ENCODE measurements around the gene EML4.

Gene EML4

DNA sequence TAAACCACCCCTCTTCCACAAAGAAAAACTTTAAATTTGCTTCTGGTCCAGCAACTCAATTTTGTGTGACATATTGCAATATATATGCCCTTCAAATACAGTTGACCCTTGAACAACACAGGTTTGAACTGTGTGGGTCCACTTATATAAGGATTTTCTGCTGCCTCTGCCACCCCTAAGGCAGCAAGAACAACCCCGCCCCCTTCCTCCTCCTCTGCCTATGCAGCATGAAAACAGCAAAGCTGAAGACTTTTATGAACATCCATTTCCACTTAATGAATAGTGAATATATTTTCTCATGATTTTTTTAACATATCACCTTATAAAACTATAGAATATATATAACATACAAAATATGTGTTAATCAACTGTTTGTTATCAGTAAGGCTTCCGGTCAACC lies 58.3 kb downstream of the EML4 start:
- no peak for DNase-seq

DNA sequence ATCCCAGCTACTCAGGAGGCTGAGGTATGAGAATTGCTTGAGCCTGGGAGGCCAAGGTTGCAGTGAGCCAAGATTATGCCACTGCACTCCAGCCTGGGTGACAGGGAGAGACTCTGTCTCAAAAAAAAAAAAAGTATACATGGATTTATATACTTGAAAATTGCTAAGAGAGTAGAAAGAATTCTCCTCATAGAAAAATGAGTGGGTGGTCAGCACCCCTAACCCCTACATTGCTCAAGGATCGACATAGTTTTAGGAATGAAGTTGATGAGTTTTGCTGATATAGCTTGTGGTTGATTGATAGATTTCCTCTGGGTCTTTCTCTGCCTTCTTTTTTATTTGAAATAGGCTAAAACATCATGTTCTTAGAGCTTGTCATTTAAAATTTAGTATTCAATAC lies 58.9 kb downstream of the EML4 start:
- no peak for DNase-seq

DNA sequence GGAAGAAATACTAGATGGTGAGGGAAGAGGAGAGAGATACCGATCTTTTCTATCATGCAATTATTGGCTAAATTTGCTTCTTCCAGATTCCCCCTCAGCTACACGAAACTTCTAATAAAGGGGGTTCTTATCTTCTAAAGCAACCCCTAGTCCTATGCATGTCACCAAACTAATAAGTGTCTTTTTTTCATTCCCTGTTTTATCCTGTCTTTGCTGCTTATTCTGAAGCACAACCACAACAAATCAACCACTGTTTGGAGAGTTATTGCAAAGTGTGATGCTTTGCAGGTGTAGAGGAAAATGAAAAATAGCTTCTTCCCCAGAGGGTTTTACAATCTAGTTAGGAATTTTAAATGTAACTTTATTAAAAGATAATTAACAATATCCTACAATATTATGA lies 60.8 kb downstream of the EML4 start:
- DNase-seq = no peak

DNA sequence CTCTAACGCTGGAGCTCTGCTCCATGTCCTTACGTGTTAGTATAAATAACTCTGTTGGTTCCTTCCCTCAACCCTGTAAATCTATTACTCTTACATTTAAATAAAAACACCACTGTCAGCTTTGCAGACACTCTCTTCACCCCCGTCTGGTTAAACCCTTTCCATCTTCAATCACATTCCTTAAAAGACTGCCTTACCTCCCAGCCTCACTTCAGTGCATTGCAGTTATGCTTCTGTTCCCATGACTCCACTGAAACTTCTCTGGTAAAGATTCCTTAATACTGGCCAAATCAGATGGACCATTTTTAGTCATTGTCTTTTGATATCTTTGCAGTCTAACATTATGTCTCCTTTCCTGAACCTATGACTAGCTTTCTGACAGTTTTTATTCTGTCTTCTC lies 61.7 kb downstream of the EML4 start:
- no peak for DNase-seq

DNA sequence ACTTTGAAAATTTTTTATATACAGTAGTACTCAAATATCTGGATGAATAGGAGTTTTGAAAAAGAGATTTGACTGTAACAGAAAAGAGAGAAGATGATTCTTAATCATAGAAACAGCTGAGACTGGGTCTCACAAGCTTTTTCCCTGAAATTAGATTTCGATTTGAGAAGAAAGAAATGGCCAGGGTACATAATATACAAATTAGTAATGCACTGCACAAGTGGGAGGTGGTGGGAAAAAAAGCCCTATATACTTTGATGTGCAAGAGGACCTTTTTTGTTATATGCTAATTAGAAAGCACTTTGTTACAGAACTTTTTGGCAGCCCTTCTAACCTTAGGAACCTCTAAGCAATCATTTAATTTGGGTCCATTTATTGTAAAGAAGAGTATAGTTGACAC lies 62.9 kb downstream of the EML4 start:
- DNase-seq = no peak

DNA sequence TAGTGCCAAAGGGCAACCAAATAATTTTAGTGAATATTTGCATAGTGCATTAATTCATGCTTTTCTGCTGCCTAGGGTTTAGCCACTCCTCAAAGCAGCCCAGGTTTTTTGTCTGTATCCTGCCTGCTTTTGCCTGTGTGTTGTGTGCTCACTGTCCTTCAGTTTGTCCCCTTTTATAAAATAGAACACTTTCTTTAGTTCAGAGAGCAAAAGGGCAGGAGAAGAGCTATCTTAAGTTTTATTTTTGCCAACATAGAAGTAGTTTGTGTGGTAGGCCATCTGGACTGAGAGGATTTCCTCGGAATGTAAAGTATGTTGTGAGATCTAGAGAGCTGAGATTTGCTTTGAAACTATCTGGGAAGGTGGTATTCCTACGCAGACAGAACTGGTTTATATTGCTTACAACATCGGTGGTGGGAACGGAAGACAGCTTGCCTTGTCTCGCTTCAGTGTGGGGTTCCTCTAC lies 64.9 kb downstream of the EML4 start:
- no peak for DNase-seq

DNA sequence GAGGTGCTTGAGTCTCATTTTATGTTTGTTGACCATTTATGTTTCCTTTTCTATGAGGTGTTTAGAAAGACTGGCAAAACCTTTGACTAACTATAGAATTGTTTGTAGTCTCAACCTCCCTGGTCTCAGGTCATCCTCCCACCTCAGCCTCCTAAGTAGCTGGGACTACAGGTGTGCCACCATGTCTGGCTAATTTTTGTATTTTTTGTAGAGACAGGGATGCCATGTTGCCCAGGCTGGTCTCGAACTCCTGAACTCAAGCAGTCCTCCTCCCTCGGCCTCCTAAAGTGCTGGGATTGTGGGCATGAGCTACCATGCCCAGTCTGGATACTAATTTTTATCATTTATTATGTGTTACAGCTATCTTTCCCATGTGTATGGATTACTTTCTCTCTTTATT lies 67.8 kb downstream of the EML4 start:
- no peak for DNase-seq

DNA sequence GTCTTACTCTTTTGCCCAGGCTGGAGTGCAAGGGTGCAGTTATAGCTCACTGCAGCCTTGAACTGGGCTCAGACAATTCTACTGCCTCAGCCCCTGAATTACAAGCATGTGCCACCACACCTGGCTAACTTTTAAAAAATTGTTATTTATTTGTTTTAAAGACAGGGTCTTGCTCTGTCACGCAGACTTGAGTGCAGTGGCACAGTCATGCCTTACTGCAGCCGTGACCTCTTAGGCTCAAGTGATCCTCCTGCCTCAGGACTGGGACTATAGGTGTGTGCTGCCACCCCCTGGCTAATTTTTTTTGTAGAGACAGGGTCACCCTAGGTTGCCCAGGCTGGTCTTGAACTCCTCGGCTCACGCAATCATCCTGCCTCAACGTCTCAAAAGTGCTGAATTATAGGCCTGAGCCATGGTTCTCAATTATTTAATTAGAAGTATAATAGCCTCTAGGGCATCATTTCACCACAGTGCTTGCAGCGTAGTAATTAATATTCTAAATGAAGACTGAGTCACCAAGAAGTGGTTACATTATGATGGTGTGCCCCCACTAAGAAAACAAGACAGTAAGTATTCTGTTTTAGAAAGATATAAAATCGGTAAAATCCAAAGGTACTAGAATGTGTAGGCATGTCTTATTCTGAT lies 69.6 kb downstream of the EML4 start:
- DNase-seq = peak; percentile 26

DNA sequence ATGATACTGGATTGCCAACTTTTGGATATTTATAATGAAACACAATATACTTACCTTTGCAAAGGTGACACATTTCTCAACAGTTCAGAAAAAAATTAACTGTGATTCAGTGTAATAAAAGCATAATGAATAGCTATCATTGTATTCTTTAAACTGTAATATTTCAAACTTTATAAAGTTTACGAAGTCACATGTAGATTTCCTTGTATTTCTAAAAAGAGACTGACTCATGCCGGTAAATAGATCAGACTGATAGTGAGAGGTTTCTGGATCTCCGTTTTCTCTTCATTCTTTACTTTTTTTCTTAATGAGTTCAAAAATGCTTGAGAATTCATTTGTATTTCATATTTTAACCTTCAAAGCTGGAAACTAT lies 70.1 kb downstream of the EML4 start:
- no peak for DNase-seq

DNA sequence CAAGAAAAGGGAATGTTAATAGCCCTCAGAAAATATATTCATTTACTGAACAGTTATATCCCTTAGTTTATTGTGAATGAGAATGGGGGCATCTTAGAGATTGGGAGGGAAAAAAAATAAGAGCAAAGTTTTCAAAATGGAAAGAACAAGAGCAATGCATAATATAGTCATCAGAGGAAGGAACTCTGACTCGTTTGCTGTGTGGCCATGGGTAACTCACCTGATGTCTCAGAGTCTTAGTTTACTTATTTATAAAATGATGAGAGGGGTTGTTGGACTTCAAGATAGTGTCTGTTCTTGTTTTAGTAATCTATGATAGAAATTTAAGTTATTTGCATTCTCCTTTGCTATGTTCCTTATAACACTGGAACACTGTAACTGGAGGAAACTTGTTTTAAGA lies 70.7 kb downstream of the EML4 start:
- DNase-seq = no peak

DNA sequence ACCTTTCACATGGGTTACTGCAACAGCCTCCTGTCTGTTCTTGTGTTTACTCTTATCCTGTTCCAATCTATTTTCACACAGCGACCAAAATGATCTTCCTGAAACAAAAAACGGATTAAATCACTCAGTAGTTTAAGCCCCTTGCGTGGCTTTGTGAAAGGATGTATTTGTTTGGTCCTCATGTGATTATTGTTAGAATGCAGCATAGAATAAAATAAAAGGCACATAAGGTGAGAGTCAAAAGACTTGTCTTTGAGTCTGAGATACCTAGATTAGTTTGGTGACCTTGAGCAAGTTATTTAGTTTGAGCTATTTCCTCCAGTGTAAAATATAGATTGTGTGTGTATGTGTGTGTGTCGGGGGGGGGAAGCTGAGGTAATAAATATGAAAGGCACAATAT lies 72.4 kb downstream of the EML4 start:
- no peak for DNase-seq

DNA sequence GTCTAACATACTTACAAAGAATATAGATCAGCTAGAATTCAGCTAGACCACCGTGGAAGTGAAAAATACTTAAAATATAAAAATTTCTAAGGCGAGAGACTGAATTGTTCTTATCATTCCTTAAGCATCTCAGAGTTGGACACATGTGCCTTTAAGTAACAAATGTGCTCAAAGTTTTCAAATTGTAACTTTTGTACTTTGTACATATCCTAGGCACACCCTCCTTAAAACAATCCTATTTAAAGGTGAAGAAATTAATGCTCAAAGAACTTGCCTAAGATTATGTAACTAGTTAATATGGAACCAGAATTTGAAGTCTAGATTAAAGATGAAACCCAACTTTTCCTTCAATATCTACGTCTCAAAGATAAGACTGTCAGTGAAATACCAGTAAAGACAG lies 74.1 kb downstream of the EML4 start:
- DNase-seq = no peak

DNA sequence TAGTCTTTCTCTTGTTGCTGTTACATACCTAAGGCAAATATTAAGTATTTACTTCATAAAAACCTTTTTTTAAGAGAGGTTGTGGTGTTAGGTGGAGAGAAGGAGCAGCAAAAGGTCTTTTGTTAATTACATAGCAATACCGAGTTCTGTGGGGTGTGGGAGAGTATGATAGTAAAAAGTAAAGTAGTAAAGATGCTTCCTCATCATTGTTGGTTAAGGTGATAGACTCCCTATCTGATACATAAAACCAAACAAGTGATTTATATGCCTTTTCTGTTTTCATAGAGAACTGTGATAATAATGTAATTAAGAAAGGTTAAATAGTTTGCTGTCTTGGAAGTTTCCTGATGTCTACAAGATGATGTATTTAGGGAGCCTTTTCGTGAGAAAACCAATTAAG lies 75.4 kb downstream of the EML4 start:
- no peak for DNase-seq

DNA sequence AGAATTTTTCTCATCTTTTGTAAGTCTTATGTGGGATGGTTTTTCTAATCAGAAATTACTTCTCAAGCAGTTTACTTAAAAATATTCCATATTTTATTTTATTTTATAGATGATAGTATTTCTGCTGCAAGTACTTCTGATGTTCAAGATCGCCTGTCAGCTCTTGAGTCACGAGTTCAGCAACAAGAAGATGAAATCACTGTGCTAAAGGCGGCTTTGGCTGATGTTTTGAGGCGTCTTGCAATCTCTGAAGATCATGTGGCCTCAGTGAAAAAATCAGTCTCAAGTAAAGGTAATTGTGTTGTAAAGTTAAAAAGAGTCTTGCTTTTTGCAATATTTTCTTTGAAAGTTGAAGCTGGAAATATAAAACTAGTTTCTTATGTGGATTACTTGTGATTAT lies 76.2 kb downstream of the EML4 start:
- no peak for DNase-seq

DNA sequence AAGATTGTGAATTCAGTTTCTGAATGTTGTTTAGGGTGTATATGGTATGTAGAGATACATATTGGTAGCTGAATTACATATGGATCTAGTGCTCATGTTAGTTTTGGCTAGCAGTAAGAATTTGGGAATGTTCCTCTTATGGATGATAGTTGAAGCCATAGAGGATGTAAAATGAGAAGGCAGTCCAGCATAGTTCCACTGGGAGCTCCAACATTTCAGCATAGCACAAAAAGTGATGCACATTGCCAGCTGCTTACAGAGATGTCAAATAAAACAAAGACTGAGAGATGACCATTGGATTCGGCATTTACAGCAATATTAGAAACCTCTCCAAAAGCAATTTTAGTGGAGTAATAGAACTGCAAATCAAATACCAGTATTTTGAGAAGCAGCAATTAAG lies 77.4 kb downstream of the EML4 start:
- DNase-seq = no peak

DNA sequence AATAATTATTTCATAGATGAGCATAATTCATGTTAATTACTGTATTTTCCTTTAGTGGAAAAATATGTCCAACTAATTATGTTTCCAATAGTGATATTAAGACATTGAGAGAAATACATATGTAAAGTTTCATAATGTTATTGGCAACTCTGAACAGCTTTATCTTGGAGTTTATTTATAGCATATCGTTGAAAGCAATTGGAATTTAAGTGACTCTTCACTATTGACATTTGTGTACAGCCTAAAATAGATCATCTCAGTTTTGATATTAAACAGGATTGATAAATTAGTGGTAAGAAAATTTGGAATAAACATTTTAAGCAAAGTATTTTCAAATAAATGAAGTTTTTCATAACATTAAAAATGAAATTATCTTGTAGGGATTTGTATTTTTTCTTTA lies 79.7 kb downstream of the EML4 start:
- DNase-seq = no peak

DNA sequence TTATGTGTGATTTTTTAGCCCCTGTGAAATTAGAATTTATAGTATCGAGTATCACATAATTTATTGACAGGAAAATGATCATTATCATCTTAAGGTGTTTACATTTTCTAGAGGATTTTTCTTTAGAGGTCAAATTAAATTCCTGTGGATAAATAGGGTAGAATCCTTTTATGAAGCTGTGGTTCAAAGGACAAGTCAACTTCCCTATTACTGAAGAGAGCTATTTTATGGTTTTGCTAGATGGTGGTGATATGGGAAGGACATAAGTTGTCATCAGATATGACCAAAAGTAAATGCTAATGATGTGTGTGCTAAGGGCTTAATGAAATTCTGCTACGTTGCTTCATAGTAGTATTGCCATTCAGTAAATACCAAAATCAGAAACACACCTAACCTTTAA lies 80.1 kb downstream of the EML4 start:
- DNase-seq = peak; percentile 9

DNA sequence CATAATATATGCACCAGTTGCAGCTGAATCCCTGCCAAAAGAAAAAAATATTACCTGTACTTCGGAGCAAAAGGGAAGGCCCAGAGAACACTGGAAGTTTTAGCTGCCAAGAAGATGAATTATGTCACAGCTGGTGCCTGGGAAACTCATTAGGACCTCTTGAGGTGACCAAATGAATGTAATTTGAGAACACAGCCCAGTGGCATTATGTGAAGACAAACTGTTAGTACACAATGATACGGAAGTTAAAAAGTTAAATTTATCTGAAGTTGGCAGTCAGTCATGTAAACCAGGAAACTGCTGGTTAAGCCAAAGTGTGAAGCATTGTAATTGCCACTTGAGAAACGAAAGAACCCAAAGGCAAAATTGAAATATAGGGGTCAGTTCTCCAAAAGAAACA lies 80.7 kb downstream of the EML4 start:
- peak; percentile 74 for DNase-seq

DNA sequence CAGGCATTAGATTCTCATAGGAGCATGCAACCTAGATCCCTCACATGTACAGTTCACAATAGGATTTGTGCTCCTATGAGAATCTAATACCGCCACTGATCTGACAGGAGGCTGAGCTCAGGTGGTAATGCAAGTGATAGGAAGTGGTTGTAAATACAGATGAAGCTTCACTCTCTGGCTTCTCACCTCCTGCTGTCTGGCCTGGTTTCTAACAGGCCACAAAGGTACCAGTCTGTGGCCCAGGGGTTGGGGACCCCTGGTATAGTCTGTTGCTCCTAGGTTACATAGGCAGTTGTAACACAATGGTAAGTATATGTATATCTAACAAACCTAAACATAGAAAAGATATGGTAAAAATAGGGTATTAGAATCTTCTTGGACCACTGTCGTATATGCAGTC lies 81.8 kb downstream of the EML4 start:
- no peak for DNase-seq

DNA sequence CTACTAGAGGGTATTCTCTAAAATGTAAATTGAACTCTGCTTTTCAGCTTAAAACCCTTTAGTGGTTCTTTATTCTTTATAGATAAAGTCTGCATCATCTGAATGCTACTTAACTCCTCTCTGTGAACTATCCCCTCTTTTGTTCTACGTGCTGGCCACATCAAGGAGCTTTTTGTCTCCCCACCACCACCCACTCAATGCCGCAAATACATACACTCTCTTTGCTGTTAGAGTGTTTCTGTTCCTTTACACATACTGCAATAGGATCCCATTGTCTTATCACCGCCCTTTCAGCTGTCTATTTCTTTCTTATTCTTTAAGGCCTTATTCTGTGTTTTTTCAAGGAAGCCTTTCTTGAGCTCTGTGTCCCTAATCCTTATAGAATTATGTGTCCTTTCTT lies 83.3 kb downstream of the EML4 start:
- DNase-seq = no peak

DNA sequence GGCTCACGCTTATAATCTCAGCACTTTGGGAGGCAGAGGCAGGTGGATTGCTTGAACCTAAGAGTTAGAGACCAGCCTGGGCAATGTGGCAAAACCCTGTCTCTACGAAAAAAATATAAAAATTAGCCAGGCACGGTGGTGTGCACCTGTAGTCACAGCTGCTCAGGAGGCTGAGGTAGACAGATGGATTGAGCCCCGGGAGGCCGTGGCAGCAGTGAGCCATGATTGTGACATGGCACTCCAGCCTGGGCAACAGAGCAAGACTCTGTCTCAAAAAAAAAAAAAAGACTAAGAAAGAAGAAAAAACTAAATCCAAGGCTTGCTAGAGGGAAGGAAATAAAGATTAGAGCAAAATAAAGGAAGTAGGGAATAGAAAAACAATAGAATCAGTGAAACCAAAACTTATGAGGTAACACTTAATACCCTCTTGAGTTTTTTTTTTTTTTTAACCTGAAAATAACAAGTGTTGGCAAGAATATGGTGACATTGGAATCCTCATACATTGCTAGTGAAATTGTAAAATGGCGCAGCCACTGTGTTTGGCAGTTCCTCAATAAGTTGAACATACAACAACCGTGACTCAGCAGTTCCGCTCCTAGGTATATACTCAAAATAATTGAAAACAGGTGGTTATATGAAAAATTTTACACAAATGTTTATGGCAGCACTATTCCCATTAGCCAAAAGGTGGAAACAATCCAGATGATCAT lies 85.2 kb downstream of the EML4 start:
- no peak for DNase-seq

DNA sequence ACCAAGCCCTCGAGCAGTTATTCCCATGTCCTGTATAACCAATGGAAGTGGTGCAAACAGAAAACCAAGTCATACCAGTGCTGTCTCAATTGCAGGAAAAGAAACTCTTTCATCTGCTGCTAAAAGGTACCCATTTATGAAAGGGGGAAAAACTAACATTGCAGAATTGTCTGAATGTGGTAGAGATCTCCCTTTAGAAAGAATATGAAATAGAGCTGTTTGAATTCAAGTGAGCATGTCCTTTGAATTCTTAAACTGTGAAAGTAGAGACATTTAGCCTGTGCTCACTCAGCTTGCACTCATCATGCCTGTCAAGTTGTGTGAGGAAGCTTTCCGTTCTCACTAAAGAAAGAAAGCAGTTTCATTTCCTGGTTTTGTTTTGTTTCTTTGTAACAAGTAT lies 87.4 kb downstream of the EML4 start:
- DNase-seq = no peak

DNA sequence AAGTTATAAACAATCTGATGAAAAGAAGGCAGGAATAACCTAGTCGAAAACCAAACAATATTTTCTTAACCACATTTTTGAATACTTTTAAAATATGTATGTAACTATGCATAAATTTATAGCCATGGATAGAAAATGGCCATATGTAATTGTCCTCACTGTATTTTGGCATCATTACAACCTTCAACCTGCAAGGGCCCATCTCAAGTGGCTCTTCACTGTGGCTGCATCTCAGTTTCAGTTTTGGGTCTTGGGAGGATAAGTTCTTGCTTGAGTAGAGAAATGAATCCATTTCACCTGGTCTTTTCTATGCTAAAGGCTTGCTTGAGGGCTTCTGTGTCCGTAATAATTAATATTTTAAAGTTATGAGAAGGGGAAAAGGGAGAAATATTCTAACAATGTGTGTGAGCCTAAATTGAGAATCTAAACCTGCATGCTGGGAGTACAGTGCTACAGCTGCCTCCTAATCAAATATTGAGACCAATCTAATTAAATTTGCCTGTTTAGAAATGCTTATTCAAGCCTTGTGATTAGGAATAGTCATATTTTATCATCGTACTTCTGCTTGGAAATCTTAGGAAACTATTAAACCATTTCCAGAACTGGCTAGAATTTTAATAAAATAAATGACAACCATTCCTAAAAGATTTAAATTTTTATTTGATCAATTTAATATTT lies 92.5 kb downstream of the EML4 start:
- DNase-seq = peak; percentile 31

DNA sequence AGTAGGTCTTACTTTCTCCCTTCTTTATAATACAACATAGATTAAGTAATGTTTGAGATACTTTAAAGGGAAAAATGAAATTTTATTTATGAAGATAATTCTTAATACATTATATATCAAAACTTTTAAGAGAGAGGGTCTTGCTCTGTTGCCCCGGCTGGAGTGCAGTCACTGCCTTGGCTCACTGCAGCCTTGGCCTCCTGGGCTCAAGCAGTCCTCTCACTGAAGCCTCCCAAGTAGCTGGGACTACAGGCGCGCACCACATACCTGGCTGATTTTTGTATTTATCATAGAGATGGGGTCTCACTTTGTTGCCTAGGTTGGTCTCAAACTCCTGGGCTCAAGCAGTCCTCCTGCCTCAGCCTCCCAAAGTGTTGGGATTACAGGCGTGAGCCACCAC lies 97.1 kb downstream of the EML4 start:
- DNase-seq = no peak

DNA sequence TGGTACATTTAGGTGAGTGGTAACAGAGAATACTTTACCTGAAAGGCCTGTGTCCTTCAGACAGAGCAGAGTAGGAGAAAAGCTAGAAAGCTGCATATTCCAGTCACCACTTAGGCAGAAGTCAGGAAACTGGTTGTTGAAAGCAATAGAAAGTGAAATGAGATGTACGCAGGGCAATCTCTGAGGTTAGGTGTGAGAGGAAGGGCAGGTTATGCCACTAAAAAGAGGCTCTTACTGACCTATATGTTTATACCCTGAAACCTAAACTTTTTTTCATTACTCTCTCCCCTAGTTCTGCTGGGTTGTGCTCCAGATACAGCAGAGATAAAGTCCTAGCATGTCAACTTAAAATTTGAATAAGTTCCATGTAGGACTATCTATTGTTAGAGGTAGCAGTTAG lies 98.4 kb downstream of the EML4 start:
- no peak for DNase-seq

Measured in NCI-H146 (cell line).